ENCODE measurements around the gene EIF2B2.
"Not testable (repeated sequence)": the region's sequence is repeated elsewhere in the genome, so short reads cannot be mapped to it uniquely, and the experiment has no call there.

The EIF2B2 gene

GRCh38 chr14:74974364-74975058, 28.2 kb upstream of the EIF2B2 start:
- no peak for DNase-seq

- no peak for DNase-seq
Observed at GRCh38 chr14:74975059-74975810, 27.5 kb upstream of the EIF2B2 start.

DNA sequence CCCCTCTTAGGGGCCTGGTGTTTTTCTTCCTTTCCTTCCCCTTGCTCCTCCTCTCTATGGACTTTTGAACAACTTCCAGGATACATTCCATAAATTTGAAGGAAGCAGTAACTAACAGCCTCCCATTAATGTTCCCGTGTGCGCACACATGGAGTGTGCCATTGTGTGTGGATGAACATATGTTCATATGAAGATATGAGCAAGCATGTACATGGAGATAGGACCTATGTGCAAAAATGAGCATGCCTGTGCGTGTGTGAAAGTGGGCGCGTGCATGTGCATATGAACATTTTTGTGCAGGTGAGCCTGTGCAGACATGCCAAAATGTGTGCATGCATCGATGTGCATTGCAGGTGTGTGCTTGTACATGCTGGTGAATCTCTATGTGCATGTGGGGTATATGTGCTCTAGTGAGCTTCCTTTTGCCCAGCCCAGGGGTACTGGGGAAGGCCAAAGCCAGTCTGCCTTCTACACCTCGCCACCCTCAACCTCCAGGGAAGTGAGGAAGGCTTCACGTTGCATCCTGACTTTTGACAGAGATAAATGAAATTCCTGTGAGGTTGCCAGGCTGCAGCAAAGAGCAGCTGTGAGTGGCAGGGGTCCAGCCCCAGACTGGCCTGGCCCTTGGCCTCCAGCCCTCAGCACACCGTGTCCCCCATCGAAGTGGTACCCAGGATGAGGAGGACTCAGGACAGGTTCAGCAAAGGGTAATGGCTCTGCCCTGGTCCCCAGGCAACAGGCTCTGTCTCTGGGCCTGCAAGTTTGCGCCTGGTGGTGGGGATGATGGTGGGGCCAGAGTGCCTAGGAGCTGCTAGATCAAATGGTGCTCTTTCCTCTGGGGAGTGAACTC, 26.2 kb upstream of the EIF2B2 start:
- DNase-seq: no peak

DNA sequence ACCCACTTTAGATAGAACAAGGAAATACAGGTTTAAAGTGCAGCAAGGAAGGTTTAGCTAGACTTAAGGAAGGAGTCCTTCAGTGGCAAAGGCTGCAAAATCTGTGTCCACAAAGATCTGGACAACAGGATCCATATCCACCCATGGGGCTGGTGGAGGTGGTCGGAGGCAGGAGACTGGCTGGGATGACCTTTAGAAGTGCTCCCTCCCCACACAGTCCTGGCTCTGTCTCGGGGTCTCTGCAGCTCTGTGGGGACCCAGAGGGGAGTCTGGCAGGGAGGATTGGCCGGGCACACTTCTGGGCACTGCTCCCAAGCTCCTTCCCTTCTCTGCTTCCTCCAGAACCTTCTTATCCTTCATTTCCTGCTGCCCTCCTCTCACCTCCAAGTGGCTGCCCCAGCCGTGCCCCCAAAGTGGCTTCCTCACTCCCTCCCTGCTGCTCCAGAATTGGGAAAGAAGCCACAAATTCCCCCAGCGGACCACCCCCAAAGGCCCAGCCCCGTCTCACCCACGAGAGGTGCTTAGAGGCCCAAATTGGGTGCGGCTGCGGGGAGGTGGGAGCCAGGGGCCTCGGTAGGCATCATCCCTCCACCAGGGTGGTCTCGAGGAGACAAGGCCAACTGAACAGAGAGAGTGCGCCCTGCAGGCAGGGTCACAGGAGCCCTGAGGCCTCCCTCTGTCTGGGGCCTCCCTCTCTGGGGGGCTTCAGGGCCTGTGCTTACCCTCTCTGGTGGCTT, 25.4 kb upstream of the EIF2B2 start:
- DNase-seq: no peak

DNA sequence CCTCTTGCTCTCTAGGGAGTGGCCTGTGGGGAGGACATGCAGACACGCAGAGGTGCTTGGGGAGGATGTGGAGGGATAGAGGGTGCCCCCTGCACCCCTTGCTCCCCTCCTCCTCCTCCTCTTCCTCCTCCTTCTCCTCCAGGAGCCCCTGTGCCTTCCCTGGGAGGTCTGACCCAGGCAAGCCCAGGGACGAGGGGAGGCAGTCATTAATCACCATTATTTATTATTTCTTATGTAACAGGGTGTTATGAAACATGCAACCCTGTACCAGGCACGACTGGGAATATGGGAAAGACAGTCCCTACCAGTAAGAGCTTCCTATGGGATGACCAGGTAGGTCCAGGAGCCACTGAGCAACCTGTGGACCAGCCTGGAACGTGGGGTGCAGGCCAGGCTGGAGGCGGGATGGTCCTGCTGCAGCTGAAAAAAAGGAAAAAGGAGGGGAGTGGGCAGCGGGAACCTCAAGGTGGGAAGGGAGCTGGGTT, 24.8 kb upstream of the EIF2B2 start:
- no peak for DNase-seq

GRCh38 chr14:74978416-74978947, 24.2 kb upstream of the EIF2B2 start:
- no peak for DNase-seq

DNA sequence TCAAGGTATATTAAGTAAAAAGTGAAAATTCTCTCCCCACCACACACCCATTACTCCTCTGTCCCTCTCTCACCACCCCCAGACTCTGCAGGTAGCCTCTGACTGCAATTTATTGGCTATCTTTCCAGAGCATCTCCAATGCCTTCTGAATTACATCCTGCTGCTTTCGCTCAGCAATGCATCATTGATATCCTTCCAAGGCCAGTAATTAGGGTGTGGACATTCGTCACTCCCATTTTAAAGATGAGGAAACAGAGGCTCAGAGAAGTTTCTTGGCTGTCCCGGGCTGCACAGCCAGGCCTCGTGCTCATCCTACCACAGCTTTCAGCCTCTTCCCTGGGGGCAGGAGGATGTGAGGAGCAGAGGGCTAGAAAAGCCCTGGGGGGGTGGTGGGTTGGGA, 23.7 kb upstream of the EIF2B2 start:
- DNase-seq: no peak

GRCh38 chr14:74979442-74980397, 23.0 kb upstream of the EIF2B2 start:
- peak; percentile 6 for DNase-seq

DNA sequence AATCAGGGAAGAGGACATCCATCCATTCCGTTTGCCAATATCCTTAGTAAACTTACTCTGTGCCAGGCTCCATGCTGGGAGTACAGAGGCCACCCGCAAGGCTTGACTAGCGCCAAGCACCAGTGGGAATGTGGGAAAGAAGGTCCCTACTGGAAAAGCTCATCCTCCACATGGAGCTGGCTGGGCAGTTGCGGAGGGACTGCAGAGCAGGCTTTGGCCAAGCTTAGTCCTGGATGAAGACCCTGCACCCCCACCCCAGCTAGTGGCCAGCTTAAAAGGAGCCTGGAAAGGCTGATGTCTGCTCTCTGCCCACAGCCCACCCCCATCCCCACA, 22.4 kb upstream of the EIF2B2 start:
- no peak for DNase-seq

- no peak for DNase-seq
Observed at GRCh38 chr14:74980731-74981461, 21.8 kb upstream of the EIF2B2 start.

DNA sequence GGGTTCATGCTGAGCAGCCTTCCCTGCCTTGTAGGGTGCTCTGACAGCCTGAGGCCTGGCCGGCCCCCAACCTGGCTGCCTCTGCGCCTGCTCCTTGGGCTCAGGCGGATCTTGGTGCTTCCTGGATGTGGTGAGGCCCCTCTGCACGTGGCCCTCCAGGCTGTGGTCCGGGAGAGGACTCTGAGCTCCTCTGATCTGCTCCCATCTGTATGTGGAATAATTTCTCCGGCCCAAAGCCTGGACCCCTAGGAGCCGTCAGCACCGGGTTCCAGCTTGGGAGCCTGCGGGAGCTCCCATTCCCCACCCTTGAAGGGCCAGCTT, 21.3 kb upstream of the EIF2B2 start:
- DNase-seq: no peak

- no peak for DNase-seq
Observed at GRCh38 chr14:74981833-74982232, 20.9 kb upstream of the EIF2B2 start.

- no peak for DNase-seq
Observed at GRCh38 chr14:74982661-74983060, 20.1 kb upstream of the EIF2B2 start.

DNA sequence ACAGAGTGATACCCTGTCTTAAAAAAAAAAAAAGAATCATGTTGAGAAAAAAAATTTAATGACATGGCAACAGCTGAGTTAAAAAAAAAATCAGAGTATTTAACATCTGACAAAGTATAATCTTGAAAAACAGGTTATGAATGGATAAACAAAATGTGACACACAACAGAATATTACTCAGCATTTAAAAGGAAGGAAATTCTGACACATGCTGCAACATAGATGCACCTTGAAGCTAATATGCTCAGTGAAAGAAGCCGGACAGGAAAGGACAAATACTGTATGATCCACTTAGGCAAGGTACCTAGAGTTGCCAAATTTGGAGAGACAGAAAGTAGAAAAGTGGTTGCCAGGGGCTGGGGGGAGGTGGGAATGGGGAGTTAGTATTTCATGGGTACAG, 19.4 kb upstream of the EIF2B2 start:
- no peak for DNase-seq

DNA sequence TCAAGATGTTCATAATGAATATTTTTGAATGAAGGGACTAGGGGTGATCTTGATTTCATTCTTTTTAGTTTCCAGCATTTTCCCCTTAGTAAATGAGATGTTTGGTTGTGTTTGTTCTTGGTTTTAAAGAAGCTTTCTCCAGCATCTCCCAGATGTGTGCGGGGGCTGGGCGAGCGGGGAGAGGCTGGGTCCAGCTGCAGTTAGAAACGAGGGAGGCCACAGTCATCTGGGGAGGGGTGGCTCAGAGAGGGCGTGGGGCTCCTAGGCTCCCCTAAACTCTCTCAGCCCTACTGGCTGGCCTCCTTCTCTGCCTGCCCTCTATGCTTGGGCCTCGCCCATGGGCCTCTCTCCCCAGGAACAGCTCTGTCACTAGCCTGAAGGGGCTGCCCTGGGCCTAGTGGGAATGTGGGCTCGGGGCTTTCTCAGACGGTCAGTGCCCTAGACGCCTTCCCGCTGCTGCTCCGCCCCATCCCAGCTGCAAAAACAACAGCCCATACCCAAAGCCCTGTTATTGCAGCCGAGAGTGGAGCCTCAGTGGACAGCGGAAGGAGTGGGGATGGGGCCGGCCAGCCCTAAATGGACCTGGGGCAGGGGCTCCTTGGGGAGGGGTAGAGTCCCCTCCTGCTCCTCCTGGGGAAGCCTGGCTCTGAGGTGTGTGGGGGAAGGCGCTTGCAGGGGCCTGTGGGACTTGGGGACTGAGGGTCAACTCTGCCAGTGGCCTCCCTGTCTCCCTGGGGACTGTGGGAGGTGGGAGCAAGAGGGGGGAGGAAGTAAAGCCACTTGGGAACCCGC, 18.3 kb upstream of the EIF2B2 start:
- DNase-seq: no peak

DNA sequence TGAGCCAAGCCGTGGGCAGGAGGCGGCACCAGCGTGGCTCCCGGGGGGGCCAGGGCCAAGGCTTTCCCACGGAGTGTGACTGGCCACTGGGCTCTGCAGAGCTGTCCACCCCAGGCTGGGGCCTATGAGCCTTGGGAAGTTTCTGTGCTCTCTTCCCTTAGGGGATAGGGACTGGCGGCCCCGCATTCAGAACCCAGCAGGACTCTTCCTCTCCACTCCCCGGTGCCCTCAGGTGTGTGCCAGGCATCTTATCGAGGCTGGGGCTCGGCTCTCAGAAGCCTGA, 17.8 kb upstream of the EIF2B2 start:
- no peak for DNase-seq

DNA sequence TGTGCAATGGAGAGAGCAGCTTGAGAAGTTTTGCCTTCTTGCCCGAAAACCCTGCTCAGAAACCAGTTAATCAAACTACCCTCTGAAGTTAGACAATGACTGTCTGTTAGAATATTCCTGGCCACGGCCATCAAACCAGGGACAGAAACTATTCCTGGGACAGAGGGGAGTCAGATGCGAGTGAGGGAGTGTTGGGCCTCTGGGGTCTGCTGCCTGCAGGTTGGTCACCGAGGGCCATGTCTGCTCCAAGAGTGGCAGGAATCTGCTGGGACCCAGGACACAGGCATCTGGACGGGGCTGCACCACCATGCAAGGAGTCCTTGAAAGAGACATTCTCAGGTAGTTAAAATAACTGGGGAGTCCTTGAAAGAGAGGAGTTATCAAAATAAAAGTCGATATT, 16.9 kb upstream of the EIF2B2 start:
- DNase-seq: no peak

GRCh38 chr14:74988131-74988530, 14.6 kb upstream of the EIF2B2 start:
- peak; percentile 53 for DNase-seq

DNA sequence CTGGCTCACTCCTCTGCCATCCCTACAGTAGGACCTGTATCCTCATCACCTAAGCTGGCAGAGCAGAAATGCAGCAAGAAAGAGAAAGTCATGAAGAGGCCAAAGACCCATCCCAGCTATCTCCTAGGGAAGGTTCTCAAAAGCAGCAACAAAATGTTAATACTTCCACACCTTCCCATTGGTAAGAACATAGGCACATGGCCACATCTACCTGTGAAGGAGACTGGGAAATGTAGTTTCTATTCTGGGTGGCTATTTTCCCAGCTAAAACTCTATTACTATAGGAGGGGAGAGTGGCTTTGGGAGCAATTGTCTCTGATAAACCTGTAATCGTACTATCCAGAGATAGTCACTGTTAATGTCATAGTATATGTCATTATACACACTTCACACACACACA, 13.7 kb upstream of the EIF2B2 start:
- DNase-seq: no peak

DNA sequence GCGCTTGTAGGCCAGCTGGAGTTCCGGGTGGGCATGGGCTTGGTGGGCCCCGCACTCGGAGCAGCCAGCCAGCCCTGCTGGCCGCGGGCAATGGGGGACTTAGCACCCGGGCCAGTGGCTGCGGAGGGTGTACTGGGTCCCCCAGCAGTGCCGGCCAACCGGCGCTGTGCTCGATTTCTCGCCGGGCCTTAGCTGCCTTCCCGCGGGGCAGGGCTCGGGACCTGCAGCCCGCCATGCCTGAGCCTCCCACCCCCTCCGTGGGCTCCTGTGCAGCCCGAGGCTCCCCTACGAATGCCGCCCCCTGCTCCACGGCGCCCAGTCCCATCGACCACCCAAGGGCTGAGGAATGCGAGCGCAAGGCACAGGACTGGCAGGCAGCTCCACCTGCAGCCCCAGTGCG, 8.5 kb upstream of the EIF2B2 start:
- DNase-seq: not testable (repeated sequence)
